Measurements from ENCODE around the gene ATXN7L2.

DNA sequence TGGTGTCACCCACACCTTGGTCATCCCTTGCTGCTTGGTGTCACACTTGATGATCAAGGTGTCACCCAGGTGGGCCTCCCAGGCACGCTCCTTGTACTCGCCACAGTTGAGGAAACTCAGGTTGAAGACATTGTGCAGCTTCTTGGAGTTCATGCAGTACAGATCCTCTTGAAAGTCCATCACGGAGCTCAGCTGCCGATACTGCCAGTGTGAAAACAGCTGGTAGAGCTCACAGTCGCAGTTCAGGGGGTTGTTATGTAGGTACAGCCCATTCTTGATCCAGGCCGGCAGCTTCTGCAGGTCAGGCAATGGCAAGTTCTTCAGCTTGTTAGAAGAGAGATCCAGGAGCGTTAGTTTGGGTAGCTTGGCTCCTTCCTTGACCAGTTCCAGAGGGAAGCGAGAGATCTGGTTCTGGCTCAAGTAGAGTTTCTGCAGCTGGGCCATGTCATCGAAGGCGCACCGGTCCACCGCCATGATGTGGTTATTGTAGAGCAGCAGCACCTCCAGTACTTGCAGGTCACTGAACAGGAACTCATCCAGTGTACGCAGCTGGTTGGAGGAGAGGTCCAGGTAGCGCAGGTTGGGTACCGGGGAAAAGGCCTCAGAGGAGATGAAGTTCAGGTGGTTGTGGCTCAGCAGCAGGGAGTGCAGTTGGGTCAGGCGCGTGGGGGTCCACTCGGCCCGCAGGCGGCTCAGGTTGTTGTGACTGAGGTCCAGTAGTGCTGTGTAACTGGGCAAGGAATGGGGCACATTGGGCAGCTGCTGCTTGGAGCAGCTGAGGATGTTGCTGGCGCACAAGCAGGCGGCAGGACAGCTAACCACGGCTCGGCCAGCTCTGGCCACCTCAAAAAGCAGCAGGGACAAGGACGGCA is 24.5 kb downstream of the ATXN7L2 start:
- TF ChIP-seq, protein P1, sequence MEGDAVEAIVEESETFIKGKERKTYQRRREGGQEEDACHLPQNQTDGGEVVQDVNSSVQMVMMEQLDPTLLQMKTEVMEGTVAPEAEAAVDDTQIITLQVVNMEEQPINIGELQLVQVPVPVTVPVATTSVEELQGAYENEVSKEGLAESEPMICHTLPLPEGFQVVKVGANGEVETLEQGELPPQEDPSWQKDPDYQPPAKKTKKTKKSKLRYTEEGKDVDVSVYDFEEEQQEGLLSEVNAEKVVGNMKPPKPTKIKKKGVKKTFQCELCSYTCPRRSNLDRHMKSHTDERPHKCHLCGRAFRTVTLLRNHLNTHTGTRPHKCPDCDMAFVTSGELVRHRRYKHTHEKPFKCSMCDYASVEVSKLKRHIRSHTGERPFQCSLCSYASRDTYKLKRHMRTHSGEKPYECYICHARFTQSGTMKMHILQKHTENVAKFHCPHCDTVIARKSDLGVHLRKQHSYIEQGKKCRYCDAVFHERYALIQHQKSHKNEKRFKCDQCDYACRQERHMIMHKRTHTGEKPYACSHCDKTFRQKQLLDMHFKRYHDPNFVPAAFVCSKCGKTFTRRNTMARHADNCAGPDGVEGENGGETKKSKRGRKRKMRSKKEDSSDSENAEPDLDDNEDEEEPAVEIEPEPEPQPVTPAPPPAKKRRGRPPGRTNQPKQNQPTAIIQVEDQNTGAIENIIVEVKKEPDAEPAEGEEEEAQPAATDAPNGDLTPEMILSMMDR (IDR thresholded peaks at IDR 0.05) = no peak
- no peak for TF ChIP-seq POLR2A (IDR thresholded peaks at IDR 0.05)
